ENCODE results near the gene ACAD8. TPM values are rescaled to one million over a fixed set of nuclear protein-coding genes. Genes with fewer than 3 reads are reported as not detected.

The ACAD8 gene
- total and polyA plus RNA-seq, 7 donors, result 19.0 to 31.2 (median 28.0) TPM

- H3K9me3 ChIP-seq, result no peaks in the 10 kb centered on the region
- peaks cover 8 to 55% (median 25%) of the 10 kb centered on the region in 4 donors for H3K36me3 ChIP-seq
- H3K4me3 ChIP-seq, result no peak overlapping the region
- DNase-seq, result no peak
- intact Hi-C loops (cut with DNase I), result no loop called here
- peaks cover 0 to 21% (median 15%) of the 10 kb centered on the region in 4 donors for H3K4me1 ChIP-seq
- WGBS, 2 donors, result 93 to 97% methylated on average over 11 of the region's 11 CpGs
- no peak overlapping the region for H3K27ac ChIP-seq
- no peaks in the 10 kb centered on the region for H3K27me3 ChIP-seq
- TF ChIP-seq, protein P1, sequence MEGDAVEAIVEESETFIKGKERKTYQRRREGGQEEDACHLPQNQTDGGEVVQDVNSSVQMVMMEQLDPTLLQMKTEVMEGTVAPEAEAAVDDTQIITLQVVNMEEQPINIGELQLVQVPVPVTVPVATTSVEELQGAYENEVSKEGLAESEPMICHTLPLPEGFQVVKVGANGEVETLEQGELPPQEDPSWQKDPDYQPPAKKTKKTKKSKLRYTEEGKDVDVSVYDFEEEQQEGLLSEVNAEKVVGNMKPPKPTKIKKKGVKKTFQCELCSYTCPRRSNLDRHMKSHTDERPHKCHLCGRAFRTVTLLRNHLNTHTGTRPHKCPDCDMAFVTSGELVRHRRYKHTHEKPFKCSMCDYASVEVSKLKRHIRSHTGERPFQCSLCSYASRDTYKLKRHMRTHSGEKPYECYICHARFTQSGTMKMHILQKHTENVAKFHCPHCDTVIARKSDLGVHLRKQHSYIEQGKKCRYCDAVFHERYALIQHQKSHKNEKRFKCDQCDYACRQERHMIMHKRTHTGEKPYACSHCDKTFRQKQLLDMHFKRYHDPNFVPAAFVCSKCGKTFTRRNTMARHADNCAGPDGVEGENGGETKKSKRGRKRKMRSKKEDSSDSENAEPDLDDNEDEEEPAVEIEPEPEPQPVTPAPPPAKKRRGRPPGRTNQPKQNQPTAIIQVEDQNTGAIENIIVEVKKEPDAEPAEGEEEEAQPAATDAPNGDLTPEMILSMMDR (IDR thresholded peaks at IDR 0.05), result no peak
- TF ChIP-seq EP300 (IDR thresholded peaks at IDR 0.05) (no peak), POLR2AphosphoS5 (IDR thresholded peaks at IDR 0.05) (no peak), POLR2A (IDR thresholded peaks at IDR 0.05) (no peak)
Measured at GRCh38 chr11:134257101-134257500, 3.7 kb downstream of the ACAD8 start.

GRCh38 chr11:134258577-134258976 is 5.2 kb downstream of the ACAD8 start:
- DNase-seq, result no peak
- Histone ChIP-seq H3K4me3 (no peak overlapping the region), H3K9me3 (no peaks in the 10 kb centered on the region), H3K27ac (no peak overlapping the region), H3K4me1 (peaks cover 0 to 15% (median 10%) of the 10 kb centered on the region in 4 donors), H3K27me3 (no peaks in the 10 kb centered on the region), H3K36me3 (peaks cover 8 to 69% (median 29%) of the 10 kb centered on the region in 4 donors)
- TF ChIP-seq, protein P1 (IDR thresholded peaks at IDR 0.05), result no peak
- TF ChIP-seq POLR2A (IDR thresholded peaks at IDR 0.05) (no peak), EP300 (IDR thresholded peaks at IDR 0.05) (no peak), POLR2AphosphoS5 (IDR thresholded peaks at IDR 0.05) (no peak)
- WGBS, 2 donors, result 86 to 92% methylated on average over 4 of the region's 4 CpGs
- intact Hi-C loops (cut with DNase I), result no loop called here

DNA sequence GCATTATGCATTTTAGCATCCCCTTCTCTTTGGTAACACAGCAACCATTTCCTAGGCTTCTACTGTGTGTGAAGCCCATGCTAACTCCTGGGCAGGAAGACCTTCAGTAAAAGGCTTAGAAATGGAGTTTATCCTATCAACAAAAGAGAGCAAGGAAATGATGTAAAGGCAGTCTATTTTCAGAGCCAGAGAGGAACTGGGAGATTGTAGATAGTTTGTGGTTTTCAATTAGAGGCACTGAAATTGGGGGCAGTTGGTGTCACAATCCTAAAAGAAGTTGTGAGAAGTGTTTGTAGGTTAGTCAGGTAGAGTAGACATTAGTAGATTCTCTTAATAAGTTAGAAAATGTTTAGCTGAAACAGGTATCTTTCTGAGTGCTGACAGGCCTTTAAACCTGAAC is 7.1 kb downstream of the ACAD8 start:
- intact Hi-C loops (cut with DNase I), result no loop called here
- no peaks in the 10 kb centered on the region for H3K4me1 ChIP-seq
- TF ChIP-seq, protein P1 (IDR thresholded peaks at IDR 0.05), result no peak
- TF ChIP-seq POLR2A (IDR thresholded peaks at IDR 0.05) (no peak), EP300 (IDR thresholded peaks at IDR 0.05) (no peak), POLR2AphosphoS5 (IDR thresholded peaks at IDR 0.05) (no peak)
- no peaks in the 10 kb centered on the region for H3K27me3 ChIP-seq
- no peaks in the 10 kb centered on the region for H3K9me3 ChIP-seq
- H3K27ac ChIP-seq, result no peak overlapping the region
- H3K36me3 ChIP-seq, result peaks cover 8 to 89% (median 29%) of the 10 kb centered on the region in 4 donors
- DNase-seq, result no peak
- no peak overlapping the region for H3K4me3 ChIP-seq

DNA sequence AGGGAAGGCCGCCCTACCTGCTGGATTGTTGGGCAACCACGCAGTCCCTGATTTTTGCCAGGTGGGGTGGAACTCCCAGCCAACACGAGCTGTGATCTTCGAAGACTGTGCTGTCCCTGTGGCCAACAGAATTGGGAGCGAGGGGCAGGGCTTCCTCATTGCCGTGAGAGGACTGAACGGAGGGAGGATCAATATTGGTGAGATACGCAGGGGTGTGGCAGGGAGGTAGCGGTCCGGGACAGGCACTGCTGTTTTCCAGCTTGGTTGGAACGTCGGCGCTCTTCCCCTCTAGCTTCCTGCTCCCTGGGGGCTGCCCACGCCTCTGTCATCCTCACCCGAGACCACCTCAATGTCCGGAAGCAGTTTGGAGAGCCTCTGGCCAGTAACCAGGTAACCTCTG is 7.6 kb downstream of the ACAD8 start:
- H3K27ac ChIP-seq, result no peak overlapping the region
- WGBS, 2 donors, result 94 to 95% methylated on average over 16 of the region's 16 CpGs

More for the DNA sequence above, 7.6 kb downstream of the ACAD8 start:
- no peak for DNase-seq
- Histone ChIP-seq H3K4me1 (no peaks in the 10 kb centered on the region), H3K36me3 (peaks cover 8 to 89% (median 29%) of the 10 kb centered on the region in 4 donors), H3K27me3 (no peaks in the 10 kb centered on the region), H3K4me3 (no peak overlapping the region), H3K9me3 (no peaks in the 10 kb centered on the region)
- TF ChIP-seq POLR2A (IDR thresholded peaks at IDR 0.05) (no peak), EP300 (IDR thresholded peaks at IDR 0.05) (no peak), POLR2AphosphoS5 (IDR thresholded peaks at IDR 0.05) (no peak)
- TF ChIP-seq, protein P1 (IDR thresholded peaks at IDR 0.05), result no peak
- intact Hi-C loops (cut with DNase I), result no loop called here
